Measurements from ENCODE around the gene ZNF532.
"Not testable (repeated sequence)": the region's sequence is repeated elsewhere in the genome, so short reads cannot be mapped to it uniquely, and the experiment has no call there.

The ZNF532 gene

GRCh38 chr18:59024829-59025228, 160.2 kb downstream of the ZNF532 start:
- no peak overlapping the region for H3K4me3 ChIP-seq (ENCODE audit: low read depth, low read length)
- DNase-seq (ENCODE audit: low read depth): no peak
- TF ChIP-seq POLR2A (IDR thresholded peaks at IDR 0.05; ENCODE audit: extremely low read depth, insufficient read length) (no peak), MYC (IDR thresholded peaks at IDR 0.05; ENCODE audit: low read depth, low read length) (no peak), CTCF (IDR thresholded peaks at IDR 0.05; ENCODE audit: low read depth, low read length) (no peak)
- TF ChIP-seq, protein P1, sequence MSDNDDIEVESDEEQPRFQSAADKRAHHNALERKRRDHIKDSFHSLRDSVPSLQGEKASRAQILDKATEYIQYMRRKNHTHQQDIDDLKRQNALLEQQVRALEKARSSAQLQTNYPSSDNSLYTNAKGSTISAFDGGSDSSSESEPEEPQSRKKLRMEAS (IDR thresholded peaks at IDR 0.05; ENCODE audit: low read depth, low read length): no peak

GRCh38 chr18:59025532-59025931, 160.9 kb downstream of the ZNF532 start:
- not testable (repeated sequence) for DNase-seq (ENCODE audit: low read depth); H3K4me3 ChIP-seq (ENCODE audit: low read depth, low read length)

DNA sequence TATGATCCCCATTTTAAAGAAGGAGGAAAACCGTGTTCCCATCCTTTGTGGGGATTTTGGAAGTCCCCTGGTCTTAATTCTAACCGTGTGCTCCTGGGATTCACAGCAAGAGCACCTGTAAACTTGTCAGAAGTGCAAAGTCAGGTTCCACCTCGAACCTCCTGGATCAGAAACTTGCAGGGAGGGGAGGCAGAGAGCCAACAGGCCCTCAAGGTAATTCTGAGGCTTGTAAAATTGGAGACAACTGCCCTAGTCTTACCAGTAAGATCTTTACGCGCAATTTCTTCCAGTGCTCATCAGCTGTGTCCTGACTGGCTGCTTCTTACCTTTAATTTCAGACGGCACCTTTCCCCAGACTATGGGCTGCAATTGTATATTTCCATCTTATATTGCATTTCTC, 161.7 kb downstream of the ZNF532 start:
- no peak overlapping the region for H3K4me3 ChIP-seq (ENCODE audit: low read depth, low read length)
- DNase-seq (ENCODE audit: low read depth): no peak
- TF ChIP-seq POLR2A (IDR thresholded peaks at IDR 0.05; ENCODE audit: extremely low read depth, insufficient read length) (no peak), CTCF (IDR thresholded peaks at IDR 0.05; ENCODE audit: low read depth, low read length) (no peak), MYC (IDR thresholded peaks at IDR 0.05; ENCODE audit: low read depth, low read length) (no peak)
- TF ChIP-seq, protein P1 (IDR thresholded peaks at IDR 0.05; ENCODE audit: low read depth, low read length): no peak

DNA sequence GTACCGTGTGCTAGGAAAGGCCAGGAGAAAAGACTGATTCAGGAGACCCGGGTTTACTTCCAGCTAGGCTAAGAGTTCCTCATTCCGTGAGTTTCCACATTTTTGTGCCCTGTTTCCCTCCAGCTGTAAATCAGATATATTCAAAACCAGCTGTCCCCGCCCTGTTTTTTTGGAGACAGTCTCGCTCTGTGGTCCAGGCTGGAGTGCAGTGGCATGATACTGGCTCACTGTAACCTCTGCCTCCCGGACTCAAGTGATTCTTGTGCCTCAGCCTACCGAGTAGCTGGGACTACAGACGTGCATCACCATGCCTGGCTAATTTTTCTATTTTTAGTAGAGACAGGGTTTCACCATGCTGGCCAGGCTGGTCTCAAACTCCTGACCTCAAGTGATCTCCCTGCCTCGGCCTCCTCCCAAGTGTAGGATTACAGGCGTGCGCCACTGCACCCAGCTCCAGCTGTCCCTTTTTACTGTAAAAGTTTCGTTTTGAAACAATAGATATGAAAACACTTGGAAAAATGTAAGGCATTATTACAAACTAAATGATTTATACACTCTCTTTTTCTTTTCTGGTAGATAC, 162.2 kb downstream of the ZNF532 start:
- TF ChIP-seq CTCF (IDR thresholded peaks at IDR 0.05; ENCODE audit: low read depth, low read length): no peak
- TF ChIP-seq MYC (IDR thresholded peaks at IDR 0.05; ENCODE audit: low read depth, low read length): no peak
- TF ChIP-seq, protein P1 (IDR thresholded peaks at IDR 0.05; ENCODE audit: low read depth, low read length): no peak
- no peak for TF ChIP-seq POLR2A (IDR thresholded peaks at IDR 0.05; ENCODE audit: extremely low read depth, insufficient read length)
- DNase-seq (ENCODE audit: low read depth): no peak
- no peak overlapping the region for H3K4me3 ChIP-seq (ENCODE audit: low read depth, low read length)

GRCh38 chr18:59029663-59030429, 165.2 kb downstream of the ZNF532 start:
- no peak for DNase-seq (ENCODE audit: low read depth)
- no peak overlapping the region for H3K4me3 ChIP-seq (ENCODE audit: low read depth, low read length)
- TF ChIP-seq, protein P1 (IDR thresholded peaks at IDR 0.05; ENCODE audit: low read depth, low read length): no peak
- TF ChIP-seq MYC (IDR thresholded peaks at IDR 0.05; ENCODE audit: low read depth, low read length) (no peak), CTCF (IDR thresholded peaks at IDR 0.05; ENCODE audit: low read depth, low read length) (no peak), POLR2A (IDR thresholded peaks at IDR 0.05; ENCODE audit: extremely low read depth, insufficient read length) (no peak)

DNA sequence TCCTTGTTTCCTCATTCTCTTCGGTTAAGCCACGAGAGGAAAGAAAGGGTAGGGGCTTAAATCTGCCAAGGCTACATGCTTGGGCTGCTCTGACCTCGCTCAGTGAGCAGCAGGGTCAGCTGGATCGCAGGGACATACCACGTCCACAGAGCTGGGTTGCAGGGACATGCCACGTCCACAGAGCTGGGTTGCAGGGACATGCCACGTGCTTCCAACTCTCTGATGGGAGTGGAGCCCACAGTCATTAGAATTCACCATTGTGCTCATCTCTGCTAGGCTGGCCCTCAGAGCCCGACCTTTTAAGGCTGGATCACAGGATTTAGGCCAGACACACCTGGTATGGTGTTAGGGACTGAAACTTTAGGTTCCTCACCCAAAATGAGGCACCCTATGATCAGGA, 167.6 kb downstream of the ZNF532 start:
- no peak for TF ChIP-seq MYC (IDR thresholded peaks at IDR 0.05; ENCODE audit: low read depth, low read length)
- TF ChIP-seq CTCF (IDR thresholded peaks at IDR 0.05; ENCODE audit: low read depth, low read length): no peak
- TF ChIP-seq, protein P1 (IDR thresholded peaks at IDR 0.05; ENCODE audit: low read depth, low read length): no peak
- no peak for DNase-seq (ENCODE audit: low read depth)
- H3K4me3 ChIP-seq (ENCODE audit: low read depth, low read length): no peak overlapping the region
